Loucy (cell line): ENCODE data around the gene FDX2.

Experiments
- H2AFZ ChIP-seq: fragments of 200-600 bp; sonication (generic); 2 replicates; pipeline ENCODE4 v1.6.0; 2016; ENCODE audit warnings: antibody characterized with exemption, mild to moderate bottlenecking, low read length, moderate library complexity
- H3F3A ChIP-seq: fragments of 200-600 bp; 2 replicates; pipeline ENCODE4 v1.6.0; 2016; ENCODE audit warnings: antibody characterized with exemption, low read depth, mild to moderate bottlenecking
- H3K27me3 ChIP-seq: fragments of 200-600 bp; sonication (generic); 2 replicates; pipeline ENCODE4 v1.6.1; 2014; ENCODE audit warnings: low read length, mild to moderate bottlenecking; ENCODE audit not compliant: insufficient read depth, poor library complexity, severe bottlenecking
- H3K36me3 ChIP-seq: fragments of 200-600 bp; sonication (generic); 2 replicates; pipeline ENCODE4 v1.6.1; 2016; ENCODE audit warnings: low read length; ENCODE audit not compliant: insufficient read depth
- H3K4me1 ChIP-seq: fragments of 200-600 bp; sonication (generic); 2 replicates; pipeline ENCODE4 v1.5.1; 2014; ENCODE audit warnings: low read length, mild to moderate bottlenecking; ENCODE audit not compliant: insufficient read depth, poor library complexity, severe bottlenecking
- H3K4me2 ChIP-seq: fragments of 200-600 bp; sonication (generic); 2 replicates; pipeline ENCODE4 v1.6.0; 2014; ENCODE audit warnings: antibody characterized with exemption, low read length, low read depth, mild to moderate bottlenecking; ENCODE audit not compliant: poor library complexity, severe bottlenecking
- H3K4me3 ChIP-seq: fragments of 200-600 bp; sonication (generic); 2 replicates; pipeline ENCODE4 v1.5.1; 2014; ENCODE audit warnings: low read length, mild to moderate bottlenecking, mixed read lengths; ENCODE audit not compliant: poor library complexity, severe bottlenecking
- H3K79me2 ChIP-seq: fragments of 200-600 bp; sonication (generic); 2 replicates; pipeline ENCODE4 v1.6.1; 2014; ENCODE audit warnings: low read length; ENCODE audit not compliant: insufficient read depth
- H3K9ac ChIP-seq: fragments of 200-600 bp; sonication (generic); 2 replicates; pipeline ENCODE4 v1.6.0; 2014; ENCODE audit warnings: mild to moderate bottlenecking, low read depth, low read length, moderate library complexity; ENCODE audit not compliant: poor library complexity, severe bottlenecking
- H3K9me2 ChIP-seq: fragments of 200-600 bp; sonication (generic); replicated peaks from 2 replicates; pipeline ENCODE4 v1.6.1; 2016; ENCODE audit warnings: low read depth, low read length, mixed read lengths
- H3K9me3 ChIP-seq: fragments of 200-600 bp; sonication (generic); 2 replicates; pipeline ENCODE4 v1.6.1; 2014; ENCODE audit warnings: mild to moderate bottlenecking, antibody characterized with exemption, low read length, low read depth; ENCODE audit not compliant: insufficient read depth
- H4K20me1 ChIP-seq: fragments of 200-600 bp; sonication (generic); 2 replicates; pipeline ENCODE4 v1.6.0; 2014; ENCODE audit warnings: antibody characterized with exemption, low read length, mild to moderate bottlenecking; ENCODE audit not compliant: insufficient read depth, poor library complexity, severe bottlenecking
- CTCF ChIP-seq: fragments of 200-600 bp; sonication (generic); conservative IDR thresholded peaks from 2 replicates; pipeline ENCODE4 v1.5.1; 2014; ENCODE audit warnings: mild to moderate bottlenecking, antibody characterized with exemption, low read length
- EZH2phosphoT487 ChIP-seq: fragments of 200-600 bp; IDR thresholded peaks from 2 replicates; pipeline ENCODE4 v1.6.1; 2018; ENCODE audit warnings: antibody characterized with exemption, mild to moderate bottlenecking, moderate library complexity, borderline replicate concordance

Gene FDX2

GRCh38 chr19:10285393-10285792 is 30.4 kb downstream of the FDX2 start:
- H4K20me1 ChIP-seq = no peaks in the 10 kb centered on the region

DNA sequence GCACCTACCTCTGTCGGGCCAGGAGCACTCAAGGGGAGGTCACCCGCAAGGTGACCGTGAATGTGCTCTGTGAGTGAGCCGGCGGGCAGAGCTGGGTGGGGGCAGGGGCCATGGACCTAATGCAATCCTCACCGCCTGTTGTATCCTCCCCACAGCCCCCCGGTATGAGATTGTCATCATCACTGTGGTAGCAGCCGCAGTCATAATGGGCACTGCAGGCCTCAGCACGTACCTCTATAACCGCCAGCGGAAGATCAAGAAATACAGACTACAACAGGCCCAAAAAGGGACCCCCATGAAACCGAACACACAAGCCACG is 30.9 kb downstream of the FDX2 start:
- Histone ChIP-seq H3K9me2 (no peaks in the 10 kb centered on the region), H4K20me1 (peaks cover 2% of the 10 kb centered on the region), H3K27me3 (no peaks in the 10 kb centered on the region), H3K4me2 (no peak overlapping the region), H3K4me1 (peaks cover 33% of the 10 kb centered on the region), H3K79me2 (no peaks in the 10 kb centered on the region), H3K9ac (no peak overlapping the region), H3F3A (no peaks in the 10 kb centered on the region), H2AFZ (no peak overlapping the region), H3K9me3 (no peaks in the 10 kb centered on the region), H3K36me3 (peaks cover 17% of the 10 kb centered on the region; the same call in 1 of the 2 replicates), H3K4me3 (no peak overlapping the region)
- TF ChIP-seq EZH2phosphoT487 = no peak
- no peak for TF ChIP-seq CTCF

More at GRCh38 chr19:10285393-10285792, 30.4 kb downstream of the FDX2 start:
- H3K9ac ChIP-seq = no peak overlapping the region
- H3F3A ChIP-seq = no peaks in the 10 kb centered on the region
- no peak overlapping the region for H3K4me3 ChIP-seq
- H3K36me3 ChIP-seq = peaks cover 17% of the 10 kb centered on the region; the same call in 1 of the 2 replicates
- H3K4me1 ChIP-seq = peaks cover 30% of the 10 kb centered on the region
- no peaks in the 10 kb centered on the region for H3K27me3 ChIP-seq
- H3K79me2 ChIP-seq = no peaks in the 10 kb centered on the region
- no peak overlapping the region for H3K4me2 ChIP-seq
- no peaks in the 10 kb centered on the region for H3K9me3 ChIP-seq
- TF ChIP-seq EZH2phosphoT487 (no peak), CTCF (no peak)
- no peak overlapping the region for H2AFZ ChIP-seq
- no peaks in the 10 kb centered on the region for H3K9me2 ChIP-seq

DNA sequence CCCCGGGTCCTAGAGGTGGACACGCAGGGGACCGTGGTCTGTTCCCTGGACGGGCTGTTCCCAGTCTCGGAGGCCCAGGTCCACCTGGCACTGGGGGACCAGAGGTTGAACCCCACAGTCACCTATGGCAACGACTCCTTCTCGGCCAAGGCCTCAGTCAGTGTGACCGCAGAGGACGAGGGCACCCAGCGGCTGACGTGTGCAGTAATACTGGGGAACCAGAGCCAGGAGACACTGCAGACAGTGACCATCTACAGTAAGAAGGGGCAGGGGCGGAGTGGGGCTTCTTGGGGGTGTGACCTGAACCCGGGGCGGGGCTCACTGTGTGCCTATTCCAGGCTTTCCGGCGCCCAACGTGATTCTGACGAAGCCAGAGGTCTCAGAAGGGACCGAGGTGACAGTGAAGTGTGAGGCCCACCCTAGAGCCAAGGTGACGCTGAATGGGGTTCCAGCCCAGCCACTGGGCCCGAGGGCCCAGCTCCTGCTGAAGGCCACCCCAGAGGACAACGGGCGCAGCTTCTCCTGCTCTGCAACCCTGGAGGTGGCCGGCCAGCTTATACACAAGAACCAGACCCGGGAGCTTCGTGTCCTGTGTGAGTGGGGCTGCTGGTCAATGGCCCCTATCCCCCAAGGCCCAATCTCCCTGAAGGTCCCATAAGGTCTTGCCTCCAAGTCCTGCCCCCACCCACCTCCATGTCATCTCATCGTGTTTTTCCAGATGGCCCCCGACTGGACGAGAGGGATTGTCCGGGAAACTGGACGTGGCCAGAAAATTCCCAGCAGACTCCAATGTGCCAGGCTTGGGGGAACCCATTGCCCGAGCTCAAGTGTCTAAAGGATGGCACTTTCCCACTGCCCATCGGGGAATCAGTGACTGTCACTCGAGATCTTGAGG is 31.5 kb downstream of the FDX2 start:
- H3K27me3 ChIP-seq = no peaks in the 10 kb centered on the region
- H3K9me3 ChIP-seq = no peaks in the 10 kb centered on the region
- H3F3A ChIP-seq = no peaks in the 10 kb centered on the region
- no peak overlapping the region for H3K4me2 ChIP-seq
- no peak overlapping the region for H3K9ac ChIP-seq
- H3K79me2 ChIP-seq = no peaks in the 10 kb centered on the region
- H3K4me3 ChIP-seq = no peak overlapping the region
- H3K36me3 ChIP-seq = peaks cover 17% of the 10 kb centered on the region; the same call in 1 of the 2 replicates
- no peak overlapping the region for H2AFZ ChIP-seq
- no peaks in the 10 kb centered on the region for H3K9me2 ChIP-seq
- peaks cover 36% of the 10 kb centered on the region for H3K4me1 ChIP-seq
- TF ChIP-seq EZH2phosphoT487 = no peak
- no peak for TF ChIP-seq CTCF
- peaks cover 3% of the 10 kb centered on the region for H4K20me1 ChIP-seq
